Astrocyte (in vitro differentiated cells and primary cell): ENCODE data around the gene C2orf76.

ENCODE experiments used
- EZH2 ChIP-seq: IDR thresholded peaks from 2 replicates; pipeline ENCODE4 v1.6.1; 2012; ENCODE audit warnings: mild to moderate bottlenecking, low read length, inconsistent platforms; ENCODE audit not compliant: insufficient read depth
- TF ChIP-seq, protein P1 (sequence below): IDR thresholded peaks from 2 replicates; pipeline ENCODE4 v1.5.1; 2011; ENCODE audit warnings: low read depth, mild to moderate bottlenecking, inconsistent platforms, low read length, moderate library complexity; ENCODE audit not compliant: insufficient read depth

- TF ChIP-seq, protein P1, sequence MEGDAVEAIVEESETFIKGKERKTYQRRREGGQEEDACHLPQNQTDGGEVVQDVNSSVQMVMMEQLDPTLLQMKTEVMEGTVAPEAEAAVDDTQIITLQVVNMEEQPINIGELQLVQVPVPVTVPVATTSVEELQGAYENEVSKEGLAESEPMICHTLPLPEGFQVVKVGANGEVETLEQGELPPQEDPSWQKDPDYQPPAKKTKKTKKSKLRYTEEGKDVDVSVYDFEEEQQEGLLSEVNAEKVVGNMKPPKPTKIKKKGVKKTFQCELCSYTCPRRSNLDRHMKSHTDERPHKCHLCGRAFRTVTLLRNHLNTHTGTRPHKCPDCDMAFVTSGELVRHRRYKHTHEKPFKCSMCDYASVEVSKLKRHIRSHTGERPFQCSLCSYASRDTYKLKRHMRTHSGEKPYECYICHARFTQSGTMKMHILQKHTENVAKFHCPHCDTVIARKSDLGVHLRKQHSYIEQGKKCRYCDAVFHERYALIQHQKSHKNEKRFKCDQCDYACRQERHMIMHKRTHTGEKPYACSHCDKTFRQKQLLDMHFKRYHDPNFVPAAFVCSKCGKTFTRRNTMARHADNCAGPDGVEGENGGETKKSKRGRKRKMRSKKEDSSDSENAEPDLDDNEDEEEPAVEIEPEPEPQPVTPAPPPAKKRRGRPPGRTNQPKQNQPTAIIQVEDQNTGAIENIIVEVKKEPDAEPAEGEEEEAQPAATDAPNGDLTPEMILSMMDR = no peak
- TF ChIP-seq EZH2 = no peak
These were observed 10.8 kb upstream of the C2orf76 start for GRCh38 chr2:119377294-119377992.
